AG04450 (cell line): Measurements from ENCODE around the gene ABHD11. TPM values are rescaled to one million over a fixed set of nuclear protein-coding genes. Genes with fewer than 3 reads are reported as not detected.

ENCODE experiments used
- CTCF ChIA-PET: fragments of 300-600, 350-600 bp; formaldehyde crosslinking; extraction: SDS; loops from one replicate; lab custom pipeline; 2022; ENCODE audit warnings: antibody characterized with exemption, inconsistent platforms; lab: Charles Lee
- POLR2A ChIA-PET: fragments of 350-600 bp; formaldehyde crosslinking; extraction: SDS; loops from one replicate; lab custom pipeline; 2021; ENCODE audit warnings: antibody characterized with exemption, inconsistent platforms; lab: Yijun Ruan, JAX
- DNase-seq: peaks from one replicate; pipeline ENCODE4 v3.0.0-alpha.2; 2011; ENCODE audit warnings: low read depth, low spot score
- H3K27ac ChIP-seq: one replicate; pipeline ENCODE4 v1.5.1; 2012; ENCODE audit warnings: low read depth, low read length, control low read depth
- H3K27me3 ChIP-seq: one replicate; pipeline ENCODE4 v1.6.0; 2012; ENCODE audit warnings: low read length; ENCODE audit not compliant: control insufficient read depth, insufficient read depth
- H3K4me3 ChIP-seq: 2 replicates; pipeline ENCODE4 v1.5.1; 2011; ENCODE audit warnings: mild to moderate bottlenecking, low read depth, low read length, control low read depth
- H3K9me3 ChIP-seq: 2 replicates; pipeline ENCODE4 v1.5.1; 2012; ENCODE audit warnings: low read length; ENCODE audit not compliant: control insufficient read depth, insufficient read depth
- polyA plus RNA-seq: library from polyadenylated mRNA; depleted of rRNA; stranded (reverse); fragments of >200 nt; gene quantifications from 2 replicates; pipeline ENCODE4 v1.2.3, GENCODE V29; 2011
- TF ChIP-seq, protein P1 (sequence below): IDR thresholded peaks from 2 replicates; pipeline ENCODE4 v1.5.1; 2011; ENCODE audit warnings: low read depth, low read length, control low read depth, inconsistent platforms

ABHD11 gene
- polyA plus RNA-seq, 1 experiment = 5.1 TPM

DNA sequence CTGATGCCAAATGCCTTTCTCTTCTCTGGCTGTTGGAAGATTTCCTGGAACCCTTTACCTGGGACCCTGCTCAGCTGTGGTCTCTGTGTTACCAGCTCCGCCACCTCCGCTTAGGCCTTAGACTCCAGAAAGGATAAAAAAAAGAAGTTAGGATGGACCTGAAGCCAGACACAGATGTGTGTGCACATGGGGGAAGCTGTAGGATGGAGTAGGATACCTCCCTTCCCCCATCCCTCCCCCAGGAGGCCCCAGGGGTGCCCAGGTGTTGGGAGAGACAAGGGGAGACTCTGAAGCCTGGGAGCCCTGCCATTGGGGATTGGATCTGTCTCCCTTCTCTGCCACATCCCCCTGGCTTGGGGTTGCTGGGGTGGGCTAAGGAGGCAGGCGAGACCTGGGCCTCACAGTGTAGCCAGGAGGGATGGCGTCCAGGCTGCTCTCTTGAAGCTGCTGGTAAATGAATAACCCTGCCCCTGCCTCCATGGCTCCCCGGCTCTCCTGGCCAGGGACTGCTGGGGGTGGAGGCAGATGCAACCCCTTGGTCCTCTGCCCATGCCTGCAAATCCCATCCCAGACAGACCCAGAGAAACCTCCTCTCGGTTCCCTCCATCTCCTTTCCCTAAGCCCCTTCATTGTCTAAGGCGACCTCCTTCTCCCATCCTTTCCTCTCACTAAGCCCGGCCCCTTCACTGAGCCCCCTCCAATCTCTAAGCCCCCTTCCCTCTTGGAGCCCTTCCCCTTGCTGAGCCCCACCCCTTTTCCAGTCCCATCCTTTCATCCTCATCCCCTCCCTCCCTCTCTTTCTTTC is 23.5 kb upstream of the ABHD11 start:
- CTCF ChIA-PET = no interaction called here
- TF ChIP-seq, protein P1, sequence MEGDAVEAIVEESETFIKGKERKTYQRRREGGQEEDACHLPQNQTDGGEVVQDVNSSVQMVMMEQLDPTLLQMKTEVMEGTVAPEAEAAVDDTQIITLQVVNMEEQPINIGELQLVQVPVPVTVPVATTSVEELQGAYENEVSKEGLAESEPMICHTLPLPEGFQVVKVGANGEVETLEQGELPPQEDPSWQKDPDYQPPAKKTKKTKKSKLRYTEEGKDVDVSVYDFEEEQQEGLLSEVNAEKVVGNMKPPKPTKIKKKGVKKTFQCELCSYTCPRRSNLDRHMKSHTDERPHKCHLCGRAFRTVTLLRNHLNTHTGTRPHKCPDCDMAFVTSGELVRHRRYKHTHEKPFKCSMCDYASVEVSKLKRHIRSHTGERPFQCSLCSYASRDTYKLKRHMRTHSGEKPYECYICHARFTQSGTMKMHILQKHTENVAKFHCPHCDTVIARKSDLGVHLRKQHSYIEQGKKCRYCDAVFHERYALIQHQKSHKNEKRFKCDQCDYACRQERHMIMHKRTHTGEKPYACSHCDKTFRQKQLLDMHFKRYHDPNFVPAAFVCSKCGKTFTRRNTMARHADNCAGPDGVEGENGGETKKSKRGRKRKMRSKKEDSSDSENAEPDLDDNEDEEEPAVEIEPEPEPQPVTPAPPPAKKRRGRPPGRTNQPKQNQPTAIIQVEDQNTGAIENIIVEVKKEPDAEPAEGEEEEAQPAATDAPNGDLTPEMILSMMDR = no peak
- no peak overlapping the region for H3K4me3 ChIP-seq
- no peak overlapping the region for H3K27ac ChIP-seq
- POLR2A ChIA-PET = no interaction called here
- DNase-seq = no peak
- H3K27me3 ChIP-seq = peaks cover 5% of the 10 kb centered on the region
- H3K9me3 ChIP-seq = no peaks in the 10 kb centered on the region

DNA sequence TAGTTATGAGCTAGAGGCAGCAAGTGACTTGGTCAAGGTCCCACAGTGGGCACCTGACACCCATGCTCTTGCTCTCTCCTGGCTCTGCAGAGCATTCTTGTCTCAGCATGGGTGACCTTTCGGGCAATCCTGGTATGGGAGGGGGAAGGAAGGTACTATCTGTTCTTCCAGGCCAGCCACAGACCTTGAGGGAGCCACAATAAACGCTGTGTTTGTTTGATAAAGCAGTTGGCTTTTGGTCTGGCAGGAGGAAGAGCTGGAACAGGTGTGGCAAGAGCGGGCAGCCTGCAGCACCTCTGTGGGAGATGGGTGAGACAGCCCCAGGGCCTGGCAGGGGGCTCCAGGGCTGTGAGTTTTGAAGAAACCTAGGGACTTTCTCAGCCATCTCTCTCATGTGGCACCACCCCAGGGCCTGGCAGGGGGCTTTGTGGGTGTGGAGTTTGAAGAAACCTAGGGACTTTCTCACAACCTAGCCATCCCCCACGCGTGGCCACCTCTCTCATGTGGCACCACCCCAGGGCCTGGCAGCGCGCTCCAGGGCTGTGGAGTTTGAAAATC is 20.1 kb upstream of the ABHD11 start:
- H3K27ac ChIP-seq = no peak overlapping the region
- H3K4me3 ChIP-seq = no peak overlapping the region
- CTCF ChIA-PET = no interaction called here
- TF ChIP-seq, protein P1 = no peak
- DNase-seq = no peak
- no peaks in the 10 kb centered on the region for H3K9me3 ChIP-seq
- peaks cover 5% of the 10 kb centered on the region for H3K27me3 ChIP-seq
- POLR2A ChIA-PET = interaction anchor here (0.6 kb wide), 1 partner anchor 28 kb away, joined by 3 read pairs; no protein-coding TSS in a partner anchor

DNA sequence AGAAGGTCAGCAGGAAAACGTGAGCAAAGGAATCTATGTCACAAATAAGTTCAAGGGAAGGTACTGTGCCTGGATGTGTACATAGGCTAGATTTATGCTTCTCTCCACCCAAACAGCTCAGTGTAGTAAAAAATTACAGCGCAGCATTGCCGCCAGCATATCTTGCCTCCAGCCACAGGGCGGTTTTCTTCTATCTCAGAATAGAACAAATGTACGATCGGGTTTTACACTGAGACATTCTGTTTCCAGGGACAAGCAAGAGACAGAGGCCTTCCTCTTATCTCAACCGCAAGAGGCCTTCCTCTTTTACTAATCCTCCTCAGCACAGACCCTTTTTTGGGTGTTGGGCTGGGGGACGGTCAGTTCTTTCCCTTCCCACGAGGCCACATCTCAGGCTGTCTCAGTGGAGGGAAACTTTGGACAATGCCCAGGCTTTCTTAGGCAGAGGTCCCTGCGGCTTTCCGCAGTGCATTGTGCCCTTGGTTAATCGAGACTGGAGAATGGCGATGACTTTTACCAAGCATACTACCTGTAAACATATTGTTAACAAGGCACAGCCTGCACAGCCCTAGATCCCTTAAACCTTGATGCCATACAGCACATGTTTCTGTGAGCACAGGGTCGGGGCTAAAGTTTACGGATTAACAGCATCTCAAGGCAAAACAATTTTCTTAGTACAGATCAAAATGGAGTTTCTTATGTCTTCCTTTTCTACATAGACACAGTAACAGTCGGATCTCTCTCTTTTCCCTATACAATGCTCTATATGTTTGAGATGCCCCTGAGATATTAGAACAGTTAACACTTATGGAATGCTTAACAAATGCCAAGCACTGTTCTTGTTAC is 11.6 kb upstream of the ABHD11 start:
- TF ChIP-seq, protein P1 = no peak
- H3K27ac ChIP-seq = no peak overlapping the region
- ChIA-PET POLR2A (no interaction called here), CTCF (no interaction called here)
- no peaks in the 10 kb centered on the region for H3K9me3 ChIP-seq
- DNase-seq = no peak
- no peaks in the 10 kb centered on the region for H3K27me3 ChIP-seq
- H3K4me3 ChIP-seq = no peak overlapping the region

DNA sequence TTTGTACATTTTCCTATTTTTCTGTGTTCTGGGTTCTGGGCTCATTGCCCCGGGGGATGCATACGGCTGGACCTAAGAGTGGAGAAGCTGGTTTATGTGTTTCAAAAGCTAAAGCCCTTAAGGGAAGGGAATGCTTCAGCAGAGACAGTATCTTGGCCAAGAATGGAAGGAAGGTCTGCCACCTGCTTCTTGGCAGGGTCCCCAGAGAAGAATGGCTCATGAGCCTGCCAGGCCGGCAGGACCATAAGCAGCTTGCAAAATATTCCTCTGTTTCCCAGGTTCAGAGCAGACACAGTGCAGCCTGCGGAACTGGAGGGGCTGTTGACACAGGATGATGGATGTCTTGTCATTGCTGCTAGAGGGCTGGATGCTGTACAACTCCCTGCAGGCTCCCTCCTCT is 7.8 kb upstream of the ABHD11 start:
- DNase-seq = no peak
- ChIA-PET POLR2A (no interaction called here), CTCF (interaction anchor here (0.9 kb wide), 1 partner anchor 139 kb away, joined by 4 read pairs; no protein-coding TSS in a partner anchor)
- Histone ChIP-seq H3K9me3 (no peaks in the 10 kb centered on the region), H3K27me3 (no peaks in the 10 kb centered on the region), H3K4me3 (no peak overlapping the region), H3K27ac (no peak overlapping the region)
- TF ChIP-seq, protein P1 = no peak
